H1 (cell line): ENCODE results near the gene GBP2. TPM values are rescaled to one million over a fixed set of nuclear protein-coding genes. Genes with fewer than 3 reads are reported as not detected.

Experiments
- CTCF ChIA-PET: fragments of 300-600 bp; sonication (Branson Sonifier 250); formaldehyde crosslinking; loops from one replicate; lab custom pipeline; 2021; ENCODE audit not compliant: partially characterized antibody; lab: Charles Lee
- POLR2A ChIA-PET: fragments of 300-600 bp; sonication (Branson Sonifier 250); formaldehyde crosslinking; loops from one replicate; lab custom pipeline; 2021; ENCODE audit warnings: inconsistent platforms; ENCODE audit not compliant: partially characterized antibody; lab: Charles Lee
- DNase-seq, 2 experiments: peaks; one replicate each; pipeline versions ENCODE4 v3.0.0 to v3.0.0-alpha.2; 2010 to 2022; ENCODE audit warnings: low spot score in 2 of 2, low read depth in 1 of 2, mixed read lengths in 1 of 2
- FAIRE-seq: peaks from 2 replicates; lab custom pipeline; 2011; peaks lifted over from hg19 to GRCh38; lab: Jason Lieb, UNC
- H2AFZ ChIP-seq: 2 replicates; pipeline ENCODE4 v1.8.1; 2012; ENCODE audit warnings: low read length, inconsistent platforms
- H2AK5ac ChIP-seq: 2 replicates; pipeline ENCODE4 v1.6.1; 2013; ENCODE audit warnings: low read depth, low read length
- H2BK120ac ChIP-seq: replicated peaks from 2 replicates; pipeline ENCODE3; 2013; ENCODE audit warnings: low read depth, low read length, inconsistent platforms
- H2BK12ac ChIP-seq: 2 replicates; pipeline ENCODE4 v1.6.1; 2013; ENCODE audit warnings: low read depth, low read length
- H2BK15ac ChIP-seq: 2 replicates; pipeline ENCODE4 v1.6.1; 2013; ENCODE audit warnings: low read length
- H2BK20ac ChIP-seq: 2 replicates; pipeline ENCODE4 v1.6.1; 2013; ENCODE audit warnings: low read length
- H2BK5ac ChIP-seq: 2 replicates; pipeline ENCODE4 v1.6.1; 2013; ENCODE audit warnings: low read depth, low read length
- H3K14ac ChIP-seq: 2 replicates; pipeline ENCODE4 v1.6.1; 2013; ENCODE audit warnings: inconsistent platforms; ENCODE audit not compliant: insufficient read length
- H3K18ac ChIP-seq: 2 replicates; pipeline ENCODE4 v1.6.1; 2013; ENCODE audit warnings: low read length; ENCODE audit errors: extremely low read depth
- H3K23ac ChIP-seq: 2 replicates; pipeline ENCODE4 v1.6.1; 2013; ENCODE audit warnings: inconsistent platforms; ENCODE audit not compliant: insufficient read length
- H3K23me2 ChIP-seq: 2 replicates; pipeline ENCODE4 v1.6.1; 2013; ENCODE audit warnings: low read depth, low read length
- H3K27ac ChIP-seq: 2 replicates; pipeline ENCODE4 v1.6.1; 2011; ENCODE audit warnings: low read depth, low read length, inconsistent platforms
- H3K27me3 ChIP-seq, 4 experiments: replicated peaks in 1 of 4; 1 replicate in 1 of 4; 2 replicates in 3 of 4; pipeline versions ENCODE4 v1.6.1 to v1.8.1; 2011 to 2013; ENCODE audit warnings: low read length in 3 of 4, mild to moderate bottlenecking in 3 of 4, inconsistent platforms in 2 of 4, mixed read lengths in 2 of 4, moderate library complexity in 1 of 4; ENCODE audit not compliant: control insufficient read depth in 3 of 4, insufficient read depth in 3 of 4; ENCODE audit errors: extremely low read depth in 1 of 4
- H3K36me3 ChIP-seq, 4 experiments: 2 replicates each; pipeline versions ENCODE4 v1.6.1 to v1.8.1; 2011 to 2013; ENCODE audit warnings: mild to moderate bottlenecking in 4 of 4, low read length in 3 of 4, moderate library complexity in 2 of 4, control low read depth in 1 of 4, inconsistent platforms in 1 of 4; ENCODE audit not compliant: insufficient read depth in 4 of 4, control insufficient read depth in 2 of 4
- H3K4ac ChIP-seq: replicated peaks from 2 replicates; pipeline ENCODE3; 2013; ENCODE audit warnings: low read length, low read depth, mixed read lengths, inconsistent platforms; ENCODE audit not compliant: insufficient read length
- H3K4me1 ChIP-seq, 4 experiments: replicated peaks in 1 of 4; 1 replicate in 1 of 4; 2 replicates in 3 of 4; pipeline versions ENCODE4 v1.6.1 to v1.8.1; 2011 to 2013; ENCODE audit warnings: low read length in 3 of 4, inconsistent platforms in 2 of 4, mixed read lengths in 1 of 4; ENCODE audit not compliant: insufficient read depth in 4 of 4, control insufficient read depth in 3 of 4
- H3K4me2 ChIP-seq, 2 experiments: 2 replicates each; pipeline versions ENCODE4 v1.6.1 to v1.8.1; 2011 to 2013; ENCODE audit warnings: low read depth in 2 of 2, low read length in 2 of 2, control low read depth in 1 of 2, inconsistent platforms in 1 of 2, mild to moderate bottlenecking in 1 of 2; ENCODE audit not compliant: insufficient read depth in 1 of 2
- H3K4me3 ChIP-seq, 4 experiments: fragments of 200-600, 300-600 bp in 1 of 4; sonication (generic), shearing (Covaris generic), sonication (Bioruptor Twin) in 1 of 4; 2 replicates each; pipeline versions ENCODE4 v1.5.1 to v1.8.1; 2011 to 2016; ENCODE audit warnings: low read length in 4 of 4, low read depth in 3 of 4, control low read depth in 2 of 4, inconsistent platforms in 2 of 4, mild to moderate bottlenecking in 2 of 4, mixed read lengths in 1 of 4, moderate library complexity in 1 of 4; ENCODE audit not compliant: insufficient read depth in 2 of 4; ENCODE audit errors: extremely low read depth in 1 of 4
- H3K56ac ChIP-seq: replicated peaks from 2 replicates; pipeline ENCODE3; 2013; ENCODE audit warnings: low read depth, mild to moderate bottlenecking, mixed read lengths, low read length, inconsistent platforms; ENCODE audit not compliant: insufficient read length
- H3K79me1 ChIP-seq: 2 replicates; pipeline ENCODE4 v1.6.1; 2013; ENCODE audit warnings: low read depth, low read length, control low read depth
- H3K79me2 ChIP-seq, 2 experiments: 2 replicates each; pipeline versions ENCODE4 v1.6.1 to v1.8.1; 2012 to 2013; ENCODE audit warnings: low read length in 2 of 2, mild to moderate bottlenecking in 2 of 2, inconsistent platforms in 1 of 2; ENCODE audit not compliant: insufficient read depth in 2 of 2, control insufficient read depth in 1 of 2
- H3K9ac ChIP-seq, 4 experiments: replicated peaks in 1 of 4; 1 replicate in 1 of 4; 2 replicates in 3 of 4; pipeline versions ENCODE4 v1.6.1 to v1.8.1; 2011 to 2013; ENCODE audit warnings: low read depth in 3 of 4, low read length in 3 of 4, control low read depth in 2 of 4, mild to moderate bottlenecking in 2 of 4, moderate library complexity in 2 of 4, inconsistent platforms in 1 of 4; ENCODE audit errors: extremely low read depth in 1 of 4
- H3K9me3 ChIP-seq, 2 experiments: 2 replicates each; pipeline versions ENCODE4 v1.6.1 to v1.8.1; 2012 to 2013; ENCODE audit warnings: mild to moderate bottlenecking in 2 of 2, moderate library complexity in 2 of 2, control low read depth in 1 of 2, inconsistent platforms in 1 of 2, low read depth in 1 of 2, low read length in 1 of 2, mixed read lengths in 1 of 2; ENCODE audit not compliant: insufficient read depth in 2 of 2
- H4K20me1 ChIP-seq, 2 experiments: replicated peaks in 1 of 2; 2 replicates each; pipeline versions ENCODE3 to v1.8.1; 2011 to 2013; ENCODE audit warnings: inconsistent platforms in 2 of 2, low read length in 2 of 2, mild to moderate bottlenecking in 1 of 2; ENCODE audit not compliant: insufficient read depth in 2 of 2, control insufficient read depth in 1 of 2
- H4K5ac ChIP-seq: 2 replicates; pipeline ENCODE4 v1.6.1; 2013; ENCODE audit warnings: low read length, low read depth, mixed read lengths, inconsistent platforms; ENCODE audit not compliant: insufficient read length
- H4K8ac ChIP-seq: 2 replicates; pipeline ENCODE4 v1.8.0; 2013; ENCODE audit warnings: mild to moderate bottlenecking, moderate library complexity, low read length, inconsistent platforms; ENCODE audit not compliant: insufficient read depth; ENCODE audit errors: extremely low read depth
- H4K91ac ChIP-seq: replicated peaks from 2 replicates; pipeline ENCODE3; 2013; ENCODE audit warnings: low read length, mixed read lengths, inconsistent platforms; ENCODE audit not compliant: insufficient read length
- FOSL1 ChIP-seq: IDR thresholded peaks from 2 replicates; pipeline ENCODE4 v1.6.1; 2011; ENCODE audit warnings: mild to moderate bottlenecking, low read depth, low read length, moderate library complexity; ENCODE audit not compliant: insufficient read depth
- SP2 ChIP-seq: IDR thresholded peaks from 2 replicates; pipeline ENCODE4 v1.6.1; 2012; ENCODE audit warnings: mild to moderate bottlenecking, low read length, inconsistent platforms
- WGBS, 2 experiments: shearing (Covaris generic) in 1 of 2; methylation state at CpG; one replicate each; pipeline versions ENCODE4 v1.1.6 to v1.1.7; 2013 to 2015; ENCODE audit warnings: low lambda C conversion rate in 2 of 2, mixed read lengths in 2 of 2, inconsistent platforms in 1 of 2, low coverage in 1 of 2, missing lambda C conversion rate in 1 of 2; ENCODE audit not compliant: insufficient replicate concordance in 2 of 2, insufficient coverage in 1 of 2, insufficient read length in 1 of 2; ENCODE audit errors: extremely low coverage in 1 of 2, missing lambda C conversion rate in 1 of 2; 5-methylcytosine and 5-hydroxymethylcytosine counted together
- long read RNA-seq, 2 experiments: library from RNA in 1 of 2; library from capped mRNA in 1 of 2; stranded (forward); transcript quantifications; one replicate each; pipeline ENCODE4 v2.0.0, GENCODE V29; 2021; ENCODE audit warnings: inconsistent platforms in 1 of 2
- polyA minus RNA-seq, 3 experiments: library from RNA; depleted of rRNA, polyadenylated mRNA; stranded (reverse); fragments of >200 nt; gene quantifications; 1 replicate in 2 of 3; 2 replicates in 1 of 3; pipeline ENCODE4 v1.2.3, GENCODE V29; 2011
- polyA plus RNA-seq, 7 experiments: library from polyadenylated mRNA; depleted of rRNA in 3 of 7; stranded (reverse) in 5 of 7; unstranded in 2 of 7; fragments of >200 nt in 5 of 7; fragments of 200-250 nt in 2 of 7; gene quantifications; 1 replicate in 5 of 7; 2 replicates in 1 of 7; 4 replicates in 1 of 7; pipeline versions ENCODE4 v1.2.1 to v1.2.3, GENCODE V29; 2011 to 2013; ENCODE audit warnings: missing spikeins in 2 of 7, mixed read lengths in 2 of 7
- total RNA-seq: library from RNA; stranded (reverse); fragmentation: NEBNext Ultra II Directional; extraction: Animal tissue kit (Norgen Biotek cat#: 25700); gene quantifications from 2 replicates; pipeline ENCODE4 v1.2.1, GENCODE V29; 2021

GBP2 gene
- total RNA-seq (not detected in 2 replicates), polyA plus RNA-seq (2011; rRNA removed) (not detected in 2 replicates), polyA minus RNA-seq (2011; rRNA and poly(A)+ RNA removed) (not detected in 2 replicates)
- not detected for polyA plus RNA-seq (2011; cell fraction: cytosol; rRNA removed)
- not detected for polyA plus RNA-seq (2011; cell fraction: nucleus; rRNA removed)
- not detected in 4 replicates for polyA plus RNA-seq (2012, experiment 1 of 2)
- not detected for polyA plus RNA-seq (2012, experiment 2 of 2)
- polyA plus RNA-seq (2013, experiment 1 of 2): 0.02 TPM
- polyA plus RNA-seq (2013, experiment 2 of 2): 0.04 TPM
- not detected for polyA minus RNA-seq (2011; cell fraction: cytosol; rRNA and poly(A)+ RNA removed)
- polyA minus RNA-seq (2011; cell fraction: nucleus; rRNA and poly(A)+ RNA removed): not detected
- long read RNA-seq, experiment 1: 0 reads
- long read RNA-seq, experiment 2: 0 reads

- ChIA-PET POLR2A (no interaction called here), CTCF (interaction anchor here (0.6 to 1.1 kb wide), 2 partner anchors 9 to 1746 kb away, joined by 3 read pairs; no protein-coding TSS in a partner anchor)
- TF ChIP-seq FOSL1: no peak
- TF ChIP-seq SP2: no peak
- no peak within 1 kb of the TSS for H3K23ac ChIP-seq
- no peak within 1 kb of the TSS for H4K8ac ChIP-seq
- no peak within 1 kb of the TSS for H3K4me3 ChIP-seq
- no peak for FAIRE-seq
- H2BK20ac ChIP-seq: no peak within 1 kb of the TSS
- no peak within 1 kb of the TSS for H4K5ac ChIP-seq
- peak within 1 kb of the TSS; percentile 41; the same call in 1 of the 2 replicates for H2AFZ ChIP-seq
- H3K9me3 ChIP-seq: no peaks in the 10 kb centered on the region
- 85% methylated on average over 6 of the region's 6 CpGs; no CpG with 5 or more reads in 1 of the 2 experiments for WGBS, 2 experiments
- no peak within 1 kb of the TSS for H3K56ac ChIP-seq
- H3K27me3 ChIP-seq: peaks cover 0 to 1% (median 0%) of the 10 kb centered on the region in 4 experiments; a peak in 1 of 7 replicates
- H4K20me1 ChIP-seq: no peaks in the 10 kb centered on the region
- no peaks in the 10 kb centered on the region for H3K79me1 ChIP-seq
- H3K4me2 ChIP-seq: no peak within 1 kb of the TSS
- no peak within 1 kb of the TSS for H3K9ac ChIP-seq
- no peak within 1 kb of the TSS for H3K4ac ChIP-seq
- no peaks in the 10 kb centered on the region for H3K4me1 ChIP-seq
- H3K23me2 ChIP-seq: no peaks in the 10 kb centered on the region
- H2BK12ac ChIP-seq: no peak within 1 kb of the TSS
- no peak within 1 kb of the TSS for H3K27ac ChIP-seq
- no peak within 1 kb of the TSS for H3K18ac ChIP-seq
- H2BK5ac ChIP-seq: no peak within 1 kb of the TSS
- H2BK15ac ChIP-seq: no peak within 1 kb of the TSS
- H3K14ac ChIP-seq: no peak within 1 kb of the TSS
- no peaks in the 10 kb centered on the region for H3K79me2 ChIP-seq
- H3K36me3 ChIP-seq: no peaks in the 10 kb centered on the region
- no peak within 1 kb of the TSS for H2BK120ac ChIP-seq
- no peak for DNase-seq
- no peak within 1 kb of the TSS for H2AK5ac ChIP-seq
- H4K91ac ChIP-seq: no peak within 1 kb of the TSS
Observed at GRCh38 chr1:89125913-89126580, at the start of gene GBP2. GBP2 (minus strand) TSS chr1:89126114; CDS start chr1:89121966, 4,148 bp downstream.
